Left lobe of liver (tissue), 2 donors: ENCODE measurements around the gene PRLR. TPM values are rescaled to one million over a fixed set of nuclear protein-coding genes. Genes with fewer than 3 reads are reported as not detected.

Experiments used
- ATAC-seq: fragments of 200-7000 bp; cut with Tn5 transposase; one replicate; pipeline ENCODE4 v1.9.1; 2020; ENCODE audit warnings: mild to moderate bottlenecking, moderate library complexity
- DNase-seq: peaks from one replicate; pipeline ENCODE4 v3.0.0-alpha.2; 2020; ENCODE audit warnings: low spot score
- total RNA-seq: library from RNA; stranded (reverse); gene quantifications from one replicate; pipeline ENCODE4 v1.2.1, GENCODE V29; 2021
- donor health status: DM: no; HTN: no; CAD: no; lungs with moderate emphysema.
- donor health status: DM: no; HTN: yes; CAD: no.

Gene PRLR
- total RNA-seq, 1 donor from 2014 or later, result 11.9 TPM

GRCh38 chr5:35236770-35237169 is 6.5 kb upstream of the PRLR start:
- no peak for ATAC-seq
- DNase-seq, result no peak

GRCh38 chr5:35233601-35234000 is 3.3 kb upstream of the PRLR start:
- DNase-seq (no peak), ATAC-seq (no peak)

GRCh38 chr5:35233121-35233520 is 2.8 kb upstream of the PRLR start:
- ATAC-seq (no peak), DNase-seq (no peak)

GRCh38 chr5:35232124-35232523 is 1.8 kb upstream of the PRLR start:
- no peak for ATAC-seq
- no peak for DNase-seq

- DNase-seq, result peak; percentile 74
- ATAC-seq, result peak; percentile 93
These were observed 930 bp downstream of the PRLR start for GRCh38 chr5:35229076-35230037.

GRCh38 chr5:35228310-35228709 is 2.0 kb downstream of the PRLR start:
- ATAC-seq (no peak), DNase-seq (no peak)

GRCh38 chr5:35227720-35228119 is 2.6 kb downstream of the PRLR start:
- ATAC-seq (no peak), DNase-seq (no peak)

GRCh38 chr5:35223787-35224395 is 6.4 kb downstream of the PRLR start:
- peak; percentile 27 for ATAC-seq
- DNase-seq, result no peak

- ATAC-seq (no peak), DNase-seq (no peak)
These were observed 9.3 kb downstream of the PRLR start for GRCh38 chr5:35220967-35221366.

GRCh38 chr5:35218981-35219380 is 11.3 kb downstream of the PRLR start:
- ATAC-seq (no peak), DNase-seq (no peak)

GRCh38 chr5:35214051-35214450 is 16.2 kb downstream of the PRLR start:
- DNase-seq, result no peak
- ATAC-seq, result peak; percentile 55

GRCh38 chr5:35213608-35214007 is 16.7 kb downstream of the PRLR start:
- no peak for ATAC-seq
- no peak for DNase-seq

GRCh38 chr5:35212122-35212982 is 17.9 kb downstream of the PRLR start:
- no peak for ATAC-seq

GRCh38 chr5:35209862-35210261 is 20.4 kb downstream of the PRLR start:
- no peak for ATAC-seq

More at GRCh38 chr5:35212122-35212982, 17.9 kb downstream of the PRLR start:
- DNase-seq, result no peak

GRCh38 chr5:35205606-35206005 is 24.7 kb downstream of the PRLR start:
- no peak for ATAC-seq
- DNase-seq, result no peak

More at GRCh38 chr5:35209862-35210261, 20.4 kb downstream of the PRLR start:
- DNase-seq, result no peak

GRCh38 chr5:35205186-35205585 is 25.1 kb downstream of the PRLR start:
- no peak for DNase-seq
- no peak for ATAC-seq

GRCh38 chr5:35203403-35203802 is 26.9 kb downstream of the PRLR start:
- ATAC-seq (no peak), DNase-seq (no peak)

- ATAC-seq (peak; percentile 73), DNase-seq (peak; percentile 60)
These were observed 27.8 kb downstream of the PRLR start for GRCh38 chr5:35202319-35203111.

- no peak for ATAC-seq
- DNase-seq, result no peak
These were observed 29.0 kb downstream of the PRLR start for GRCh38 chr5:35201291-35201690.

- ATAC-seq (no peak), DNase-seq (no peak)
These were observed 30.4 kb downstream of the PRLR start for GRCh38 chr5:35199886-35200285.
